ENCODE results near the gene DOCK4.

- no peak for TF ChIP-seq CEBPB (IDR thresholded peaks at IDR 0.05)
- TF ChIP-seq ZBTB7A (IDR thresholded peaks at IDR 0.05; ENCODE audit: low read depth): no peak
- TF ChIP-seq NFIC (IDR thresholded peaks at IDR 0.05): no peak
- TF ChIP-seq MAX (IDR thresholded peaks at IDR 0.05): no peak
- TF ChIP-seq RAD21 (IDR thresholded peaks at IDR 0.05; ENCODE audit: low read depth): no peak
Measured at GRCh38 chr7:112009081-112009480, 197.1 kb downstream of the DOCK4 start.
